HEK293 (cell line): ENCODE data around the gene TMEM61.

Source experiments
- CTCF ChIP-seq: fragments of 450-650 bp; formaldehyde crosslinking; IDR thresholded peaks from 2 replicates; pipeline ENCODE4 v1.5.1; 2016; ENCODE audit warnings: missing biosample characterization, missing genetic modification characterization
- HOXA7 ChIP-seq: sonication (generic); formaldehyde crosslinking; IDR thresholded peaks from 2 replicates; pipeline ENCODE4 v1.8.1; 2022; ENCODE audit warnings: missing genetic modification reagents, borderline replicate concordance
- MEIS1 ChIP-seq: sonication (generic); formaldehyde crosslinking; IDR thresholded peaks from 2 replicates; pipeline ENCODE4 v1.8.1; 2022; ENCODE audit warnings: missing genetic modification reagents, mild to moderate bottlenecking, borderline replicate concordance
- TCF7L2 ChIP-seq: IDR thresholded peaks from 2 replicates; pipeline ENCODE4 v1.6.1; 2011; ENCODE audit warnings: low read depth, mild to moderate bottlenecking, inconsistent platforms, low read length, moderate library complexity, borderline replicate concordance
- ZNF121 ChIP-seq: fragments of 450-650 bp; formaldehyde crosslinking; IDR thresholded peaks from 2 replicates; pipeline ENCODE4 v1.5.1; 2016; ENCODE audit warnings: missing biosample characterization, missing genetic modification characterization
- ZNF132 ChIP-seq: fragments of 450-650 bp; formaldehyde crosslinking; IDR thresholded peaks from 2 replicates; pipeline ENCODE4 v1.5.1; 2017; ENCODE audit warnings: missing biosample characterization, missing genetic modification characterization, borderline replicate concordance
- ZNF24 ChIP-seq: fragments of 450-650 bp; formaldehyde crosslinking; IDR thresholded peaks from 2 replicates; pipeline ENCODE4 v1.5.1; 2016; ENCODE audit warnings: missing biosample characterization, missing genetic modification characterization
- ZNF274 ChIP-seq, 2 experiments: fragments of 200-500 bp in 1 of 2; fragments of 450-650 bp in 1 of 2; sonication (Bioruptor generic) in 1 of 2; formaldehyde crosslinking in 1 of 2; IDR thresholded peaks; 2 replicates each; pipeline versions ENCODE4 v1.5.1 to v1.6.1; 2014 to 2016; ENCODE audit warnings: borderline replicate concordance in 1 of 2, inconsistent platforms in 1 of 2, low read length in 1 of 2, missing biosample characterization in 1 of 2, missing genetic modification characterization in 1 of 2
- ZNF366 ChIP-seq: fragments of 450-650 bp; formaldehyde crosslinking; conservative IDR thresholded peaks from 2 replicates; pipeline ENCODE4 v1.5.1; 2016; ENCODE audit warnings: missing biosample characterization, missing genetic modification characterization
- ZNF707 ChIP-seq: fragments of 450-650 bp; formaldehyde crosslinking; IDR thresholded peaks from 2 replicates; pipeline ENCODE4 v1.5.1; 2016; ENCODE audit warnings: missing biosample characterization, missing genetic modification characterization
- ZNF76 ChIP-seq: fragments of 450-650 bp; formaldehyde crosslinking; IDR thresholded peaks from 2 replicates; pipeline ENCODE4; 2016; ENCODE audit warnings: low read depth, missing biosample characterization, missing genetic modification characterization, borderline replicate concordance
- TF ChIP-seq, protein P1 (sequence below): fragments of 450-650 bp; formaldehyde crosslinking; IDR thresholded peaks from 2 replicates; pipeline ENCODE4 v1.5.1; 2016; ENCODE audit warnings: missing biosample characterization, missing genetic modification characterization

GRCh38 chr1:55039342-55040082, 59.1 kb downstream of the TMEM61 start, which contains the start of gene PCSK9:
- no peak for TF ChIP-seq ZNF366 (tag by site-specific recombination)
- no peak for TF ChIP-seq ZNF274 (IDR thresholded peaks at IDR 0.05; ENCODE audit: low read length)
- TF ChIP-seq ZNF274 (tag by site-specific recombination; IDR thresholded peaks at IDR 0.05; ENCODE audit: borderline replicate concordance), result no peak
- no peak for TF ChIP-seq ZNF24 (tag by site-specific recombination)
- TF ChIP-seq CTCF (tag by site-specific recombination), result no peak
- TF ChIP-seq ZNF132, result no peak
- TF ChIP-seq TCF7L2, result no peak
- TF ChIP-seq, protein P1, sequence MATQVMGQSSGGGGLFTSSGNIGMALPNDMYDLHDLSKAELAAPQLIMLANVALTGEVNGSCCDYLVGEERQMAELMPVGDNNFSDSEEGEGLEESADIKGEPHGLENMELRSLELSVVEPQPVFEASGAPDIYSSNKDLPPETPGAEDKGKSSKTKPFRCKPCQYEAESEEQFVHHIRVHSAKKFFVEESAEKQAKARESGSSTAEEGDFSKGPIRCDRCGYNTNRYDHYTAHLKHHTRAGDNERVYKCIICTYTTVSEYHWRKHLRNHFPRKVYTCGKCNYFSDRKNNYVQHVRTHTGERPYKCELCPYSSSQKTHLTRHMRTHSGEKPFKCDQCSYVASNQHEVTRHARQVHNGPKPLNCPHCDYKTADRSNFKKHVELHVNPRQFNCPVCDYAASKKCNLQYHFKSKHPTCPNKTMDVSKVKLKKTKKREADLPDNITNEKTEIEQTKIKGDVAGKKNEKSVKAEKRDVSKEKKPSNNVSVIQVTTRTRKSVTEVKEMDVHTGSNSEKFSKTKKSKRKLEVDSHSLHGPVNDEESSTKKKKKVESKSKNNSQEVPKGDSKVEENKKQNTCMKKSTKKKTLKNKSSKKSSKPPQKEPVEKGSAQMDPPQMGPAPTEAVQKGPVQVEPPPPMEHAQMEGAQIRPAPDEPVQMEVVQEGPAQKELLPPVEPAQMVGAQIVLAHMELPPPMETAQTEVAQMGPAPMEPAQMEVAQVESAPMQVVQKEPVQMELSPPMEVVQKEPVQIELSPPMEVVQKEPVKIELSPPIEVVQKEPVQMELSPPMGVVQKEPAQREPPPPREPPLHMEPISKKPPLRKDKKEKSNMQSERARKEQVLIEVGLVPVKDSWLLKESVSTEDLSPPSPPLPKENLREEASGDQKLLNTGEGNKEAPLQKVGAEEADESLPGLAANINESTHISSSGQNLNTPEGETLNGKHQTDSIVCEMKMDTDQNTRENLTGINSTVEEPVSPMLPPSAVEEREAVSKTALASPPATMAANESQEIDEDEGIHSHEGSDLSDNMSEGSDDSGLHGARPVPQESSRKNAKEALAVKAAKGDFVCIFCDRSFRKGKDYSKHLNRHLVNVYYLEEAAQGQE (tag by site-specific recombination), result no peak
- TF ChIP-seq MEIS1 (CRISPR knock-in tag), result no peak
- TF ChIP-seq ZNF76 (tag by site-specific recombination), result no peak
- TF ChIP-seq ZNF707, result no peak
- TF ChIP-seq HOXA7, result no peak
- no peak for TF ChIP-seq ZNF121 (tag by site-specific recombination)
